GM10266 (cell line): ENCODE results near the gene RALGPS1.

Experiments used
- DNase-seq: peaks from one replicate; pipeline ENCODE4 v3.0.0; 2012; ENCODE audit errors: extremely low spot score
- TF ChIP-seq, protein P1 (sequence below): IDR thresholded peaks from 2 replicates; pipeline ENCODE4 v1.5.1; 2012; ENCODE audit warnings: mild to moderate bottlenecking, low read depth; ENCODE audit not compliant: control insufficient read depth, insufficient read depth; ENCODE audit errors: missing control alignments

The RALGPS1 gene

DNA sequence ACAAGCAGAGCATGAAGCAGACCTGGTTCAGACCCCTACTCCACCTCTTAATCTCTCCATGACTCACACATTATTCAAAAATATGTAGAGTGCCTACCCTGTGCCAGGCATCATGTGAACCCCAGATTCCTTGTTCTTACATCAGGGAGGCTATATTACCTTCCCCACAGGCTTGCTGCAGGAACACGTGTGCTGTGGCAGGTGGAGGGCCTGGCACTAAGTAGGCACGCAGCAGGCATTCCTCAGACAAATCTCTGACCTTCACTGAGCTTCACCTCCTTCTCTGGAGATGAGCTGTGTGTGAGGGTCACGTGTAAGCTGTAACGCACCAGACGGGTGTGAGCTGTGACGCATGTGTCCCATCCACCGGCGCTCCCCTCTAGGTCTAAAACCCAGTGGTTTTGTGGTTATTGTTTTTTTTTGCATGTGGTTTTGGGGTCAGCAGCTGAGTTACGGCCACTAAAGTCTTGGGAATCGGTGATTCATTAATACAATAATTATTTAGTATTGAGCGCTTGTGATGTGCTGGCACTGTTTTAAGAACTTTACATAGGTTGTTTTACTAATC, 177.5 kb downstream of the RALGPS1 start:
- TF ChIP-seq, protein P1, sequence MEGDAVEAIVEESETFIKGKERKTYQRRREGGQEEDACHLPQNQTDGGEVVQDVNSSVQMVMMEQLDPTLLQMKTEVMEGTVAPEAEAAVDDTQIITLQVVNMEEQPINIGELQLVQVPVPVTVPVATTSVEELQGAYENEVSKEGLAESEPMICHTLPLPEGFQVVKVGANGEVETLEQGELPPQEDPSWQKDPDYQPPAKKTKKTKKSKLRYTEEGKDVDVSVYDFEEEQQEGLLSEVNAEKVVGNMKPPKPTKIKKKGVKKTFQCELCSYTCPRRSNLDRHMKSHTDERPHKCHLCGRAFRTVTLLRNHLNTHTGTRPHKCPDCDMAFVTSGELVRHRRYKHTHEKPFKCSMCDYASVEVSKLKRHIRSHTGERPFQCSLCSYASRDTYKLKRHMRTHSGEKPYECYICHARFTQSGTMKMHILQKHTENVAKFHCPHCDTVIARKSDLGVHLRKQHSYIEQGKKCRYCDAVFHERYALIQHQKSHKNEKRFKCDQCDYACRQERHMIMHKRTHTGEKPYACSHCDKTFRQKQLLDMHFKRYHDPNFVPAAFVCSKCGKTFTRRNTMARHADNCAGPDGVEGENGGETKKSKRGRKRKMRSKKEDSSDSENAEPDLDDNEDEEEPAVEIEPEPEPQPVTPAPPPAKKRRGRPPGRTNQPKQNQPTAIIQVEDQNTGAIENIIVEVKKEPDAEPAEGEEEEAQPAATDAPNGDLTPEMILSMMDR, result no peak
- DNase-seq, result no peak

GRCh38 chr9:127093319-127094020, 178.9 kb downstream of the RALGPS1 start:
- no peak for DNase-seq
- TF ChIP-seq, protein P1, result no peak

- TF ChIP-seq, protein P1, result no peak
- DNase-seq, result no peak
Observed at GRCh38 chr9:127095411-127095810, 180.8 kb downstream of the RALGPS1 start.

DNA sequence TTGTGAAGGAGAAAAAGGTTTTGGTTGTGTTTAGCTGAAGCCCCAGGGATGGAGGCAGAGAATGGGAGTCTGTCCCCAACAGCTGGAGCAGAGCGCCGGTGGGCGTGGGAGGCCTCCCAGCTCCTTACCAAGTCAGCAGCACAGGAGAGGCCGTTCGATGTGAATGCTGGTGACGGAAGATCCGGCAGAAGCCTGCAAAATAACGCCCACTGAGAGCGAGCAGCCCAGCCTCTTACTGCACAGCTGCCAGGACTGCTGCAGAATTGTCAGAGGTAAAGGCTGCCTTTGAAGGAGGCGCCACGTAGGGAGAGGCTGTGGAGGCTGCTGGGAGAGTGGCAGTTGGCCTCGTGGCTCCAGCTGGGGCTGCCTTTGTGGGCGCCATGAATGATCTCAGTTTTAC, 181.6 kb downstream of the RALGPS1 start:
- DNase-seq, result no peak
- TF ChIP-seq, protein P1, result no peak

DNA sequence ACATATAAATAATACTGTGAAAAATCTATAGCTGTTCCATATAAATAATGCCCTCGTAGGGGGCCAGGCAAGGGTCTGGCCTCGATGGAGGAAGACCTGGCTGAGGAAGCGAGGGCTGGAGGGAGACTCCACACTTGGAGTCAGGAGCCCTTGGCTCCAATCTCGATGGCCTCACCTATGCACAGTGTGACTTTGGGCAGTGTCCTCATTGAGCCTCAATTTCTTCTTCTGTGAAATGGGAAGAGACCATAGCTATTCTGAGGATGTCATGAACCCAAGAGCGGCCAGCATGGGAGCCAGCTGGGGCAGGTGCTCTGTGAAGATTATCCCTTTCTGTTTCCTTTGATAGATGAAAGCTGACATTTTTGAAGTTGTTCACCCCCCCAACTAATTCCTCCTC, 183.1 kb downstream of the RALGPS1 start:
- TF ChIP-seq, protein P1, result no peak
- DNase-seq, result no peak

DNA sequence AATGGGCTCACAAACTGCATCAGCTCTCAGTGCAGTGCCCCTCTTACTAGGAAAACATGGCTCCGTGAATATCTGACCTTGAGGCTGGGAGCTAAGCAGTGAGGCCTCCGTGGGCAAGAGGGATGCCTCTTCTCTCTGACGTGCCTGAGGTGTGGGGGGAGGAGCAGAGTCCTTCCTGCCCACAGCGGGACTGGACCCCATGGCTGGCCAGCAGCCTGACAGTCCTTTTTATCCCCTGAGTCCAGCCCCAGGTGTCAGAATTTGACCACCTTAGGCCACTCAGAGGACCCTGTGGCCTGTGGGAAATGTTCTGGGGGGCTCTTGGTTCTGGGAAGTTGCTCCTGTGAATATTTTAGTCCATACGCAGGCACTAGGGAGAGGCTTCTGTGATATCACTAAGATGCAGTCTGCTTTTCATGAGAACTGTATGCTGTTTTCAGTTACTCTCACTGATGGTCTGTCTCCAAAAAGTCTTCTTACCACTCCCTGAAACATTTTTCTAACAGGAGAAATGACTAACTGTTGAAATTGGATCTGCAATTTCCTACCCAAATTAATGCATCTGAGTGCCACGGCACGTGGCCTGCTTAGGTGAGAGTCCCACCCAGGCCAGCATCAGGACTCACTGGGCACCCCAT, 184.5 kb downstream of the RALGPS1 start:
- TF ChIP-seq, protein P1, result no peak
- no peak for DNase-seq

- DNase-seq, result no peak
- TF ChIP-seq, protein P1, result no peak
Observed at GRCh38 chr9:127099664-127100063, 185.1 kb downstream of the RALGPS1 start.
